ENCODE measurements around the gene ZHX3. TPM values are rescaled to one million over a fixed set of nuclear protein-coding genes. Genes with fewer than 3 reads are reported as not detected.
A peak's percentile ranks its signal among the peaks of the same experiment; 100 is the strongest.

ZHX3 gene
- total and polyA plus RNA-seq, 9 of the 15 experiments (the other 6 are each of a cell fraction or from before 2014, with no cell fraction given): 0.80 to 14.6 (median 4.9) TPM

DNA sequence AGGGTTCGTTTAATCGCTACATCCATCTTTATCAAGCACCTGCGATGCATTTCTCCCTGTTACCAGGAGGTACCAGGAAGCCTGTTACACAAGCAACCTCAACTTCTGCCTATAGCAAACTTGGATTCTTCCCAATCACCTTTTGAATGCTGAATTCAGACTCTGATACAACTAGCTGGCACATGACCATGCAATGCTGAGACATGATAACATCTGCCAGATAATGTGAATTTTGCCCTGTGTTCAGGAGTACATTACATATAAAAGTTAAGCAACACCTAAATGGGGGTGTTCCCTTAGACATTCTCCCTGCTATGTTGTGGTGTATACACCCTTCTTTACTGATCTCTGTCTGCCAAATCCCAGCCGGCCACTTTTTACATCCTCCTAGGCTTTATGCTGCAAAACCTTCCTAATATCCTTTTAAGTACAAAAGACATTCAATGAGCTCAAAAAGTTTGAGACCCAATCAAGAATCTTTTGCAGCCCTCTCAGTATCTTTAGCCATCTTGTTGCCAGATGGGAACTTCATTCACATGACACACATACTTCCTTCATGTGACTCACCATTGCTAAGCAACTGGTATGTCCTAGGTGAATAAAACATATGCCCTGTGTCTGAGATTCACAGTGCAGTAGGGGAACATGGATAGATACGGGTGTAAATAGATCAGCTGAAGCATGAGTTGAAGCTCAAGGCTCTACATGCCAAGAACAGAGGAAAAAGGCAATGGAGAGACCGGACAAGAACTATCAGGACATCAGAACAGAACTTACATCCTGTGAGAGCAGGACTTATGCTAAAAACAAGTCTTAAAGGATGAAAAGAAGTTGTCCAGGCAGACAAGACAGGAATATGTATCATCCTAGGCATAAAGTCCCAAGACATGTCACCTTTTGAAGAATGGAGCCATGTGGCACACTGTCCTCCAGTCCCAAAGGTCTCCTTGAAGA lies 84.3 kb downstream of the ZHX3 start (continued):
- TF ChIP-seq, protein P1, sequence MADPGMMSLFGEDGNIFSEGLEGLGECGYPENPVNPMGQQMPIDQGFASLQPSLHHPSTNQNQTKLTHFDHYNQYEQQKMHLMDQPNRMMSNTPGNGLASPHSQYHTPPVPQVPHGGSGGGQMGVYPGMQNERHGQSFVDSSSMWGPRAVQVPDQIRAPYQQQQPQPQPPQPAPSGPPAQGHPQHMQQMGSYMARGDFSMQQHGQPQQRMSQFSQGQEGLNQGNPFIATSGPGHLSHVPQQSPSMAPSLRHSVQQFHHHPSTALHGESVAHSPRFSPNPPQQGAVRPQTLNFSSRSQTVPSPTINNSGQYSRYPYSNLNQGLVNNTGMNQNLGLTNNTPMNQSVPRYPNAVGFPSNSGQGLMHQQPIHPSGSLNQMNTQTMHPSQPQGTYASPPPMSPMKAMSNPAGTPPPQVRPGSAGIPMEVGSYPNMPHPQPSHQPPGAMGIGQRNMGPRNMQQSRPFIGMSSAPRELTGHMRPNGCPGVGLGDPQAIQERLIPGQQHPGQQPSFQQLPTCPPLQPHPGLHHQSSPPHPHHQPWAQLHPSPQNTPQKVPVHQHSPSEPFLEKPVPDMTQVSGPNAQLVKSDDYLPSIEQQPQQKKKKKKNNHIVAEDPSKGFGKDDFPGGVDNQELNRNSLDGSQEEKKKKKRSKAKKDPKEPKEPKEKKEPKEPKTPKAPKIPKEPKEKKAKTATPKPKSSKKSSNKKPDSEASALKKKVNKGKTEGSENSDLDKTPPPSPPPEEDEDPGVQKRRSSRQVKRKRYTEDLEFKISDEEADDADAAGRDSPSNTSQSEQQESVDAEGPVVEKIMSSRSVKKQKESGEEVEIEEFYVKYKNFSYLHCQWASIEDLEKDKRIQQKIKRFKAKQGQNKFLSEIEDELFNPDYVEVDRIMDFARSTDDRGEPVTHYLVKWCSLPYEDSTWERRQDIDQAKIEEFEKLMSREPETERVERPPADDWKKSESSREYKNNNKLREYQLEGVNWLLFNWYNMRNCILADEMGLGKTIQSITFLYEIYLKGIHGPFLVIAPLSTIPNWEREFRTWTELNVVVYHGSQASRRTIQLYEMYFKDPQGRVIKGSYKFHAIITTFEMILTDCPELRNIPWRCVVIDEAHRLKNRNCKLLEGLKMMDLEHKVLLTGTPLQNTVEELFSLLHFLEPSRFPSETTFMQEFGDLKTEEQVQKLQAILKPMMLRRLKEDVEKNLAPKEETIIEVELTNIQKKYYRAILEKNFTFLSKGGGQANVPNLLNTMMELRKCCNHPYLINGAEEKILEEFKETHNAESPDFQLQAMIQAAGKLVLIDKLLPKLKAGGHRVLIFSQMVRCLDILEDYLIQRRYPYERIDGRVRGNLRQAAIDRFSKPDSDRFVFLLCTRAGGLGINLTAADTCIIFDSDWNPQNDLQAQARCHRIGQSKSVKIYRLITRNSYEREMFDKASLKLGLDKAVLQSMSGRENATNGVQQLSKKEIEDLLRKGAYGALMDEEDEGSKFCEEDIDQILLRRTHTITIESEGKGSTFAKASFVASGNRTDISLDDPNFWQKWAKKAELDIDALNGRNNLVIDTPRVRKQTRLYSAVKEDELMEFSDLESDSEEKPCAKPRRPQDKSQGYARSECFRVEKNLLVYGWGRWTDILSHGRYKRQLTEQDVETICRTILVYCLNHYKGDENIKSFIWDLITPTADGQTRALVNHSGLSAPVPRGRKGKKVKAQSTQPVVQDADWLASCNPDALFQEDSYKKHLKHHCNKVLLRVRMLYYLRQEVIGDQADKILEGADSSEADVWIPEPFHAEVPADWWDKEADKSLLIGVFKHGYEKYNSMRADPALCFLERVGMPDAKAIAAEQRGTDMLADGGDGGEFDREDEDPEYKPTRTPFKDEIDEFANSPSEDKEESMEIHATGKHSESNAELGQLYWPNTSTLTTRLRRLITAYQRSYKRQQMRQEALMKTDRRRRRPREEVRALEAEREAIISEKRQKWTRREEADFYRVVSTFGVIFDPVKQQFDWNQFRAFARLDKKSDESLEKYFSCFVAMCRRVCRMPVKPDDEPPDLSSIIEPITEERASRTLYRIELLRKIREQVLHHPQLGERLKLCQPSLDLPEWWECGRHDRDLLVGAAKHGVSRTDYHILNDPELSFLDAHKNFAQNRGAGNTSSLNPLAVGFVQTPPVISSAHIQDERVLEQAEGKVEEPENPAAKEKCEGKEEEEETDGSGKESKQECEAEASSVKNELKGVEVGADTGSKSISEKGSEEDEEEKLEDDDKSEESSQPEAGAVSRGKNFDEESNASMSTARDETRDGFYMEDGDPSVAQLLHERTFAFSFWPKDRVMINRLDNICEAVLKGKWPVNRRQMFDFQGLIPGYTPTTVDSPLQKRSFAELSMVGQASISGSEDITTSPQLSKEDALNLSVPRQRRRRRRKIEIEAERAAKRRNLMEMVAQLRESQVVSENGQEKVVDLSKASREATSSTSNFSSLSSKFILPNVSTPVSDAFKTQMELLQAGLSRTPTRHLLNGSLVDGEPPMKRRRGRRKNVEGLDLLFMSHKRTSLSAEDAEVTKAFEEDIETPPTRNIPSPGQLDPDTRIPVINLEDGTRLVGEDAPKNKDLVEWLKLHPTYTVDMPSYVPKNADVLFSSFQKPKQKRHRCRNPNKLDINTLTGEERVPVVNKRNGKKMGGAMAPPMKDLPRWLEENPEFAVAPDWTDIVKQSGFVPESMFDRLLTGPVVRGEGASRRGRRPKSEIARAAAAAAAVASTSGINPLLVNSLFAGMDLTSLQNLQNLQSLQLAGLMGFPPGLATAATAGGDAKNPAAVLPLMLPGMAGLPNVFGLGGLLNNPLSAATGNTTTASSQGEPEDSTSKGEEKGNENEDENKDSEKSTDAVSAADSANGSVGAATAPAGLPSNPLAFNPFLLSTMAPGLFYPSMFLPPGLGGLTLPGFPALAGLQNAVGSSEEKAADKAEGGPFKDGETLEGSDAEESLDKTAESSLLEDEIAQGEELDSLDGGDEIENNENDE (IDR thresholded peaks at IDR 0.05; ENCODE audit: low read depth, low read length): no peak
- TF ChIP-seq TBL1XR1 (IDR thresholded peaks at IDR 0.05; ENCODE audit: low read length in 2 of 2) (no peak), ZNF232 (CRISPR knock-in tag; IDR thresholded peaks at IDR 0.05) (no peak), RCOR1 (IDR thresholded peaks at IDR 0.05; ENCODE audit: borderline replicate concordance in 1 of 2, low read depth in 2 of 2, low read length in 2 of 2) (no peak), ATF1 (CRISPR knock-in tag; IDR thresholded peaks at IDR 0.05) (no peak), ATF1 (tag; IDR thresholded peaks at IDR 0.05) (no peak), FOSL1 (tag; conservative IDR thresholded peaks at IDR 0.05) (peak; percentile 51), FOXP1 (CRISPR knock-in tag; IDR thresholded peaks at IDR 0.05) (no peak), TRIM24 (IDR thresholded peaks at IDR 0.05) (no peak)
- TF ChIP-seq, protein P2, sequence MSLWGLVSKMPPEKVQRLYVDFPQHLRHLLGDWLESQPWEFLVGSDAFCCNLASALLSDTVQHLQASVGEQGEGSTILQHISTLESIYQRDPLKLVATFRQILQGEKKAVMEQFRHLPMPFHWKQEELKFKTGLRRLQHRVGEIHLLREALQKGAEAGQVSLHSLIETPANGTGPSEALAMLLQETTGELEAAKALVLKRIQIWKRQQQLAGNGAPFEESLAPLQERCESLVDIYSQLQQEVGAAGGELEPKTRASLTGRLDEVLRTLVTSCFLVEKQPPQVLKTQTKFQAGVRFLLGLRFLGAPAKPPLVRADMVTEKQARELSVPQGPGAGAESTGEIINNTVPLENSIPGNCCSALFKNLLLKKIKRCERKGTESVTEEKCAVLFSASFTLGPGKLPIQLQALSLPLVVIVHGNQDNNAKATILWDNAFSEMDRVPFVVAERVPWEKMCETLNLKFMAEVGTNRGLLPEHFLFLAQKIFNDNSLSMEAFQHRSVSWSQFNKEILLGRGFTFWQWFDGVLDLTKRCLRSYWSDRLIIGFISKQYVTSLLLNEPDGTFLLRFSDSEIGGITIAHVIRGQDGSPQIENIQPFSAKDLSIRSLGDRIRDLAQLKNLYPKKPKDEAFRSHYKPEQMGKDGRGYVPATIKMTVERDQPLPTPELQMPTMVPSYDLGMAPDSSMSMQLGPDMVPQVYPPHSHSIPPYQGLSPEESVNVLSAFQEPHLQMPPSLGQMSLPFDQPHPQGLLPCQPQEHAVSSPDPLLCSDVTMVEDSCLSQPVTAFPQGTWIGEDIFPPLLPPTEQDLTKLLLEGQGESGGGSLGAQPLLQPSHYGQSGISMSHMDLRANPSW (CRISPR knock-in tag; IDR thresholded peaks at IDR 0.05): no peak
